ENCODE measurements around the gene BCAM.
"Not testable (repeated sequence)": the region's sequence is repeated elsewhere in the genome, so short reads cannot be mapped to it uniquely, and the experiment has no call there.

BCAM gene

DNA sequence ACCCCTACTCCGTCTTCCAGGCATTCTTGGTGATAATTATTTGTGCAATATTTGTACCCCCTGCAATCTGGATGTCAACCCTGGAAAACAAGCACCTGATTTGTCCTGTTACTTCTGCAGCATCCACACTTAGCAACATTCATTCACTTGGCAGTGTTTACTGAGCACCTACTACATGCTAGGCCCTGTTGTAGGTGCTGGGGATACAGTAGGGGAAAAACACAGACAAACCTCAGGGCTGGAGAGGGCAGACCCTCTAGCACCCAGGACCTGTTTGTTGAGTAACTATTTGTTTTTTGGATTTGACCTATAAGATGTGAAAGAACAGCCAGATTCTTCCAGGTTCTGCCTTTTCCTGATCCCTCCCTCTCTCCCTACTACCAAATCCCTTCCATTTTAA, 46.7 kb downstream of the BCAM start:
- no peak for DNase-seq

DNA sequence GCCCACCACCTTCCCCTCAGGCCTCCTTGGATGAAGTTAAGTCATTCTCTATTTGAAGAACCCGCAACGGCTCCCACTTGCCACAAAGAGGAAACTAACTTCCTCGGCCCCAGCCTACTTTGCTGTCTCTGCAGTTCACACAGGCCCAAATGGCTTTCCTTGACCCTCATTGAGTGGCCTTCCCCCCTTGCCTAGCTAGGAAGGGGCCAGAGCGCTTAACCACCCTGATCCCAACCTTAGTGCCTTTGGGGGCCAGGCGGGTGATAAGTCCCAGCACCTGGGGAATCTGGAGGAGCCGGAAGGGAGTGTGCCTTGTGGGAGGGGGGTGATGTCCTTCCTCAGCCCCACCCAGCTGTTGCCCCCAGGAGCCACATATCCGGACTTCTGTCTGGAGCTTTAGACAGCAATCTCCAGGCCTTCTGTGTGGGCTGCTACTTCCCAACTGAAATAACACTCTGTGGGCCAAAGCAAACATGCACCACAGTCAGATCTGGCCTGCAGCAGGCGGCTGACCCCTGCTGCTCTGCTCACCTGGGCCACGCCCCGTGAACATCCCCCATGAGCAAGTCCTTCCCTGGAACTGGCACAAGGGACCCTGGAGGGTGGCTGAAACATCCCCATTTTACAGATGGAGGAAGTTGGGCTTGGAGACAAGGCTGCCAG, 47.6 kb downstream of the BCAM start:
- DNase-seq, result no peak

DNA sequence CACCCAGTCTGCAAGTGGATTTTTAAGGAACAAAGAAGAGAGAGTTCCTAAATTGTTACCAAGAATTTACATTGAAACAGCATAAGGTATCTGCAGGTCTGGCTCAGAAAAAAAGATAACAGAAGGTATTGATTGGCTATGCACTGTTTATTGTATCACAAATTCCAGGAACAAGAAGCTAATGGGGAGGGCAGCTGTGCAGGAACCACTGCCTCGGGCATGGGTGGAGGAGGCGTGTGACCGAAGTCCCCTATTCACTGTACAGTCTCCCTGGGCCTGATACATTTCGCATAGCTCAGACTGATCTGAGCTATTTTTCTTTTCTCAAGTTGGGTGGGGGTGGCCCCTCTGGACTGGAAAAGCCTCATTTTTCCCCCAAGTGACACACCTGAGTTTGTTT, 48.9 kb downstream of the BCAM start:
- DNase-seq, result no peak

DNA sequence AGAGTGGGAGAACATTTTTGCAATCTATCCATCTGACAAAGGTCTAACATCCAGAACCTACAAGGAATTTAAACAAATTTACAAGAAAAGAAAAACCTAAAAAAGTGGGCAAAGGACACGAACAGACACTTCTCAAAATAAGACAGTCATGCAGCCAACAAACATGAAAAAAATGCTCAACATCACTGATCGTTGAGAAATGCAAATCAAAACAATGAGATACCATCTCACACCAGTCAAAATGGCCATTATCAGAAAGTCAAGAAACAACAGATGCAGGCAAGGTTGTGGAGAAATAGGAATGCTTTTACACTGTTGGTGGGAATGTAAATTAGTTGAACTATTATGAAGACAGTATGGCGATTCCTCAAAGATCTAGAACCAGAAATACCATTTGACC, 52.7 kb downstream of the BCAM start:
- DNase-seq, result not testable (repeated sequence)

- DNase-seq, result no peak
These were observed 55.1 kb downstream of the BCAM start for GRCh38 chr19:44863990-44864389.

- DNase-seq, result no peak
These were observed 56.4 kb downstream of the BCAM start for GRCh38 chr19:44865196-44865767.

GRCh38 chr19:44866664-44867063, 57.8 kb downstream of the BCAM start:
- no peak for DNase-seq

GRCh38 chr19:44867578-44867977, 58.7 kb downstream of the BCAM start:
- no peak for DNase-seq

DNA sequence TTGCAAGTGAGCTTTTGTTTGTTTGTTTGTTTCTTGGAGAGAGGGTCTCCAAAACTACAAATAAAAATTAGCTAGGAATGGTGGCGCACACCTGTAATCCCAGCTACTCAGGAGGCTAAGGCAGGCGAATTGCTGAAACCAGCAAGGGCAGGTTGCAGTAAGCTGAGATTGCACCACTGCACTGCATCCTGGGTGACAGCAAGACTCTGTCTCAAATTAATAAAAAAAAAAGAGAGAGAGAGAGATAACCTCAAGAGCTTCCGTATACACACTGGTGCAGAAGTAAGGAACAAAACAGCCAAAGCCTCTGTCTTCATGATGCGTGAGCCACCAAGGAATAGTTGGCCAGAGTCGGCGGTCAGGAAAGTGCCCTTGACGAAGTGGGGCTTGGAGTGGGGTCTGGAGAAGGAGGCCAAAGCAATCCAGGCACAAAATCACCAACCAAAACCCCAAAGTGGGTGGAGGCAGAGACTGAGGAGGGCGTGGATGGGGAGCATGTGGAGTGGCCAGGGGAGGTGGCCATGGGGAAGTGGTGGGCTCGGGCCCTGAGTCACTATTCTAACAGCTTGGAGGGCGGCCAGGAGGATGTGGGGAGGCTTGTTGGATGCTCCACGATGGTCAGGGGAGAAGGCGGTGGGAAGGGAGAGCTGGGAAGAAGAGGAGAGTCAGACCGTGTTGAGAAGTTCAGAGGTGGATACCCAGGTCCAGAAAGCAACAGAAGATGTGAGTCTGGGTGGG, 61.0 kb downstream of the BCAM start:
- no peak for DNase-seq
